ENCODE measurements around the gene MAN1A2.
"Not testable (repeated sequence)": the region's sequence is repeated elsewhere in the genome, so short reads cannot be mapped to it uniquely, and the experiment has no call there.

MAN1A2 gene

DNA sequence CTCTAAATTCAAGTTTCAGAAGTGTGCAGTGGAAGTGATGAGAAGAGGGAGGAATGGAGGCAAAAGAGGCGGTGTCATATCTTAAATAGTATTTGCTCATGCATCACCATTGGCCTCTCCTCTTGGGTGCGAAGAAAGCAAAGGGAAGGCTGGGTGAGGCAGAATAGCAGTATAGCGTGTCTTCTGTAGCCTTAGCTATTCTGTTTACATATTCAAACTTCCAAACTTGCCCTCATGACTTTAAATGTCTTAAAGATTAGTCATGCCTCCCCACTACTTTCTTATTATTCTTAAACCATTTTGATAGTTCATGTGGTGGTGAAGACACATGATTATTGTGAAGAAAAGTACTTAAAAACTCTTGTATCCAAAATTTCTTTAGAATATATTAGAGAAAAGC is 134.0 kb downstream of the MAN1A2 start:
- DNase-seq, result no peak

DNA sequence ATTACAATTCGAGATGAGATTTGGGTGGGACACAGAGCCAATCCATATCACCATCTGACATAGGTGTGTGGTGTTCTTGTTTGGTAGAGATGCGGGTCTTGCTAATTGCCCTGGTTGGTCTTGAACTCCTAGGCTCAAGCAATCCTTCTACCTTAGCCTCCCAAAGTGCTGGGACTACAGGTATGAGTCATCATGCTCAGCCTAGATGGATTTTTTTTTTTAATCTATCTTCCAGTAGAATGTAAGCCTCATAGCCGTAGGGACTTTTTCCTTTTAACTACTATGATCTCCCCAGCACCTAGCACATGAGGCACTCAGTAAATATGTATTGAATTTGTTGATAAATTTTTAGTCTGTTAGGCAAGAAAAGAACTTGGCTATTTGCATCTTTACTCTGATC is 144.0 kb downstream of the MAN1A2 start:
- DNase-seq, result no peak

DNA sequence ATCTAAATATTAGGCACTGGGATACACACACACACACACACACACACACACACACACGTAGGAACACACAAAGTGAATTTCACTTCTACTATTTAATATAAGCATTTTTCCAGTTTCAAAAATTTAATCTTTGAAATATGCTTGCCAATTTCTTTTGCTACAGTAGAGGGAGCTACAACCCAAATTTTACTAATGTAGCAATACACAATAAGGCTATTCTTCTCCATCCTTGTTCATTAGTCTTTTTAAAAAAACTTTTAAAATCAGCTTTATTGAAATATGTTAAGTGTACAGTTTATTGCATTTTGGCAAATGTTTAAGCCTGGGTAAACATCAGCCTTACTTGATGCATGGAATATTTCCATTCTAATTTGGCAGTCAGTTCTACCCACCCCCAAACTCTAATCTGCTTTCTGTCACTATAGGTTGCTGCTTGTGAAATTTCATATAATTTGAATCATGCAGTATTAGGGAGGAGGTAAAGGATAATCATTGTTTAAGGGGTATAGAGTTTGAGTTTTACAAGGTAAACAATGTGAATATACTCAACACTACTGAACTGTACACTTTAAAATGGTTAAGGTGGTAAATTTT is 145.6 kb downstream of the MAN1A2 start:
- DNase-seq, result no peak

DNA sequence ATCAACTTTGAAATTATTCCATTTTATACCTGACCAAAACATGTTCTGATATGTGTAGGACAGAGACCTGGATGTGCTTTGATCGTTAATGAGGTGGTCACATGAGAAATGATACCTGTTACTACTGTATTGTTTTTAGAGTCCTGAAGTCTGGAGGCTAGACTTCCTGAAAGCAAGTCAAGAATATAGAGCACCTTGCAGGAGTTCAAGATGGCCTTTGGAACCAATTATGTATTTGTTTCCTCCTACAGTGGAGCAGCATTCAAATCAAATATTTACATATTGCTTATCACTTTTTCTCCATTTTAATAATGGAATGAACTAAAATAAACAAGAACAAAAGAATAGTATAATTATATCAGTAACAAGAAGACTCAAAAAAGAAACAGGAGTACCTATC is 155.9 kb downstream of the MAN1A2 start:
- DNase-seq, result no peak

DNA sequence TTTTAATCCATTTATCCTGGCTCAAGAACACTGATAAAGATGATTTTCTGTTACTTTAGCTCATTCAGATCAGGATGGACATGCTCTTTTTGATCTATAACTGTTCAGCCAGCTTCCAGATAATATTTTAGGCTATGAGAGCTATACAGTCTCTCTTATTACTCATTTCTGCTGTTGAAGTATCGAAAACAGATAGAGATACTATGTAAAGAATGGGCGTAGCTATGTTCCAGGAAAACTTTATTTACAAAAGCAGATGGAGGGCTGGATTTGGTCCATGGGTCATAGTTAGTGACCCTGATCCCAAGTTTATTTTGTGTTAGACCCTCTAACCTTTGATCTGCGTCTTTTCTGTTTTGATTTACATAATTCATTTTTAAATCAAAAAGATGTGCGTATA is 159.8 kb downstream of the MAN1A2 start:
- DNase-seq, result no peak

DNA sequence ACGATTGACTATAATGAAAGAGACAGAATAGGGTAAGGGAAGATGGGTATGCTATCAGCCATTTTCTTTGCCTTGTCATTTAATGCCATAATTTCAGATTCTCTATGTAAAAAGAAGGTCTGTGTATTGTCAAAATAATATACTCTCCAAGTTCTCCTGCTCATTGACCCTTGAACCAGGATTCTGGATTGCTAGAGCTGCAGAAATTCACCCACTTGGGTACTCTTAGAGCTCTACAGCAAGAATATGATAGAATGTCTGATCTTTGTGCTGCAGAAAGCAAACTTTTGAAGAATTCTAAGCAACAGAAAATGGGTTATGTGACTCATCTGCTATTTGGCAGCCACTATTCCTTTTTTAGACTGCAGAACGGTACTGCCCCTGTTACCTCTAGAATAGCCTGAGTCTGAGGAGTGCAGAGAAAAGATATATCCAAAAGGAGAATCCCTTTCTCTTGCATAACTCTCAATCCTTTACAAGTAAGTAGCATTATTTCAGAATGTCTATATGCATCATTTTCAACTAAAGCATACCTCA is 160.4 kb downstream of the MAN1A2 start:
- no peak for DNase-seq

DNA sequence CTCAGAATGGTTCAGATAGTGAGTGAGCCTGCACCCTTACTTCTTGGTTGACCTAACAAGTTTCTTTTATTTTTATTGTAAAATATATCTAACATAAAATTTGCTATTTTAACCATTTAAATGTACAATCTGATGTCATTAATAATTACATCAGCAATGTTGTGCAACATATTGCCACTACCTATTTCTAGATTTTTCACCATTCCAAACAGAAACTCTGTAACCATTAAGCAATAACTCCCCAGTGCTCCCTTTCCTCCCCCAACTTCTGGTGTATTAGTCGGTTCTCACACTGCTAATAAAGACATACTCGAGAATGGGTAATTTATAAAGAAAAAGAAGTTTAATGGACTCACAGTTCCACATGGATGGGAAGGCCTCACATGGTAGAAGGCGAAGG is 162.4 kb downstream of the MAN1A2 start:
- DNase-seq, result no peak

DNA sequence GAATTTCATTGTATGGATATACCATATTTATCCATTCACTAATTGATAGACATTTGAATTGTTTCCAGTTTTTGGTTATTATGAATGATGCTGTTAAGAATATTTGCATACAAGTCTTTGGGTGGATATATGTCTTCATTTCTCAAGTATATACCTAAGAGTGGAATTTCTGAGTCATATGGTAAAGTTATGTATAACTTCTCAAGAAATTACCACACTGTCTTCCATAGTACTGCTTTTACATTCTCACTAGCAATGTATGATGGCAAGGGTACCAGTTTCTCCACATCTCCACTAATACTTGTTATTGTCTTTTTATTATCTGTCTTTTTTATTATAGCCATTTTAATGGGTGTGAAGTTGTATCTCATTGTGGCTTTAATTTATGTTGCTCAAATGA is 164.0 kb downstream of the MAN1A2 start:
- DNase-seq, result no peak

DNA sequence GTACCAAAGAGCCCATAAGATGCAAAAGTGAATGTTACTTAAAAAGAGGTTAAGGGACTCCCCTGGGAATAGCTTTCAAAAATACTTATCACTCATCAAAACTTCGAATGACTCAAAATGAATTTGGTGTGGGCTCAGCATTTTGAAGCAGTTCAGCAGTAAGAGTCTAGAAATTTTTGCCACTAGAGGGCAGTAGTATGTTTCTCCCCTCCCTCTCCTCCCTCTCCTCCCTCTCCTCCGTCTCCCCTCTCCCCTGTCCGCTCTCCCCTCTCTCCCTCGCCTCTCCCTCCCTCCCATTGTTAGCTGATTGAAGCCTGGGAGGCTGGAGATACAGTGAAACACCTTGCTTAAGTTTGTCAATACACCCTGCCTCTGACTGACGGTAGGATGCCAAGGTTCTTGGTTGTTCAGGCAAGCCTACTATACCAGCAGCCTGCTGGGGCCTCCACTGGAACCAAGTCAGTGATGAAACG is 167.8 kb downstream of the MAN1A2 start:
- DNase-seq, result peak; percentile 67

DNA sequence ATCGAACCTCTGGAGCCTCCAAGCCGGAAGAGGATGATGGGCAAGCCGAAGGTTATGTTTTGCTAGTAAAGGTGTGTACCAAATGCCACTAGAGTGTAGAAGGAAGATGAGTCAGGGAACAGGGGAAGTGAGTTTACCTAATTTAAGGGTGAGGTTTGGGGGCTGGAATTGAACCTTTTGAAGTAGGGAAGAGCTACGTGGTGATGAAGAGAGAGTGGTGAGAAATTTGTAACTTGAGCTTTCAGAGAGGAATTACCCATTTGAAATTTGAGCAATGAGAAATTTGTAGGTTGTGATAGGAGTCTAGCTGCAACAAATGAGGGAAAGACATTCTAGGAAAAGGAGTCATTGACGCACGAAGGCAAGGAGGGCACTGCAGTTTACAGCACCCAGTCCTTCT is 168.6 kb downstream of the MAN1A2 start:
- no peak for DNase-seq

DNA sequence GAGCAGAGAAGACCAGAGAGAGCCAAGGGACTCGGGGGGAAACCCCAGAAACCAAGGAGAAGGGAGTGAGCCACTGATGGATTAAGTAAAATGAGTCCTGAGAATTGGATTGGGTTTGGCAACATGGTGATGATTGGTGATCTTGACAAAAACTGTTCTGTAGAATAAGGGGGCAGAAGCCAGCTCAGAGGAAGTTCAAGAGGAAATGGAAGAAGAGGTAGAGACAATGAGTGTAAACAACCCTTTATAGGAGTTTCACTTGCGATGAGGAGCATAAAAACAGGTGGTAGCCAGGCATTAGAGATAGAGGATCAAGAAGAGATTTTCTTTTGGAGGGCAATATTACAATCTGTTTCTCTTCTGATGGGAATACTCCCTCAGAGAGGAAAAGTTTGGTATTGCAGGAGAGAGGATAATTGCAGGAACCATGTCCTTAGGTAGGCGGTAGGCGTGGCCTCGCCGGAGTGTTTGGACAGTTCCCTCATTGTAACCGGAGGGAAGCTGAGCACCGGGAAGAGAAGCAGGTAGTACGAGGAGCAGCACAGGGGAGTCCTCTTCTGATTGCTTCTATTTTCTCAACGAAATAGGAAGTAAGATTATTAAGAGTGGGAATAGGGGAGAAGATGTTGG is 170.2 kb downstream of the MAN1A2 start:
- DNase-seq, result no peak

DNA sequence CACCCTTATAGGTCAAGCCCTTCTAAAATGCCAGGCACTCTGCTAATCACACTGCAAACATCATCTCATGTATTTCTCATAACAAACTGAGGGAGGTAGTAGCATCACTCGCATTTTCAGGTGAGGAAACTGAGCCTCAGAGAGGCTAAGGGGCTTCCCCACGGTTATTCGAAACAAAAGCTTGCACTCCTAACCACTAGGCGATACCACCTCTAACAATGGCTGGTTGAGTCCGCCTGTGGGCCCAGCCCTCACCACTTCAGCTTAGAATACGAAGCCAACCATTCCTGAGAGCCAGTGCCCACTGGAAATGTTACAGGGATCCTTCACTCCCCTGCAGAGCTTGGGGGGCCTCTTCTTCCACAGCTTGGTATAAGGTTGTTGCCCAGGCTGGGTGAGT is 173.3 kb downstream of the MAN1A2 start:
- no peak for DNase-seq

DNA sequence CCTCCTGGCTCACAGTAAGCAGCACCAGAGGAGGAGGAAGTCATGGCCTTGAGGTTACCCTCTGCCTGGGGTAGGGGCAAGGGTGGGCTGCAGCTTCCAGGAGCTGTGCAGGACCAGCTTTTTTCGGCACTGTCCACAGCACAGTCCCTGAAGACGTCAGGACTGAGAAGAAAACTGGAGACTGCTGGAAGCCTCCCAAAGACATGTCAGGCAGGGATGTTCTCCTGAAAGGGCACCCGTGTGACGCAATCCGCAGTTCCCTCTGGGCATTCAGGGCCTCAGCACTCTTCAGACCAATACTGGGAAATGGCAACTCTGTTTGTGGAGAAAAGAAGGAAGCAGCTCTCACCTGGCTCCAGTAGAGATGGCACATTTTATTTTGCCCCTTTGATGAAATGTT is 173.8 kb downstream of the MAN1A2 start:
- DNase-seq, result no peak

DNA sequence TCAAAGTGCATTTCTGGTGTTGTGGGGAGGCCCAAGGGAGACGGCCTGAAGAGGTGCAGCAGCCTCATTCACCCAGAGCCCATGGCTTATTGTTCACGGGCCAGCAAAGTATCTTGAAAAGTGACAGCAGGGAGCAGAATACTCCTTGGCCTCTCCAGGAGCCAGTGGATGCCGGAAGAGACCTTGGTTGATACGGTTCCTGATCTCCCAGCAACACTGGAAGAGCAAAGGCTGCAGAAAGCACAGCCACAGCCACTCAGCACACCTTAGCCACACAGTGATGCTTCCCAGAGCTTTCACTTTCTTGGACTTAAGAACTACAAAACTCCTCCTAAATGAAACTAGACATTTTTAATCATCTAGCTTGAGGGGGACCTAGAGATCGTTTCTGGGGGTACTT is 174.3 kb downstream of the MAN1A2 start:
- no peak for DNase-seq

DNA sequence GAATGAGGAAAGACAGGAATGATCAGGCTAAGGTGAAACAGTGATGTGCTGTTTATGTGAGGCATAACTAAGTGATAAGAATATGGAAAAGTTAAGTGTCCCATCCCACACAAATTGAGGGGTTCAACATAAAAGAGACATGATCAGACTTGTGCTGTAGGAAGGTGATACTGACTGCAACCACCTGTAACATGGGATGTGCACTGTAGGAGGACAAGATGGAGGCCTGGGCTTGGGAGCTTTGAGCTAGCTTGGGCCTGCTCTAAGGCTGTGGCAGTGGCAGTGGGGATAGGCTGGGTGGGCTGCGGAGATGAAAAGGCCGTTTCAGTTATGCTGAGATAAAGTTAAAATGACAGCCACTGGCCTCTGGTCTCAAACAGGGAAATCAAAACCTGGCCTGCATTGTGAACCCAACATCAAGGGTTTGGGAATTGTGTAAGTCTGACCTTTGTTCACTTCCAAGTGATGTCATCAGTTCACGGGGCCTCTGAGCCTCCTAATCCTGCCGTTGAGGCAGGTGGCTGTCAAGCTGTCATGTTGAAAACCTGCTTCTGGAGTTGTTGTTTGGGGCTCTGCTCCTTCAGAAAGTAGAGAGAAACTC is 177.4 kb downstream of the MAN1A2 start:
- DNase-seq, result no peak

DNA sequence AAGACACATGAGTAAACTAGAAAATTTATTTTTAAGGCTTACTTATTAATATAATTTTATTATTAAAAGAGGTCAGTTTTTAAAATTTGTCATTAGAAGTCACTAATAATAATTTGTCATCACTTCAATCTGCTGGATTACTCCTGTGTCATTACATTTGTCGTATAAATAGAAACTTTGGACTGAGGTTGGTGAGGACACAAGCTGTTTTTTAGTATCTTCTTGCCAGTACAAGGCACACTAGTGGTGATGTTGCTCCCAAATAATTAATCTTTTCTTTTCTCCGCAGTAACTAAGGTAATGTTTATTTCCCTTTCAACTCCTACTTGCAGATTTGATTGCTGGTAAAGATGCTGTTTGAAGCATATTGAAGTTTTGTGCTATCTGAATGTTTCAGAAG is 179.2 kb downstream of the MAN1A2 start:
- DNase-seq, result no peak

DNA sequence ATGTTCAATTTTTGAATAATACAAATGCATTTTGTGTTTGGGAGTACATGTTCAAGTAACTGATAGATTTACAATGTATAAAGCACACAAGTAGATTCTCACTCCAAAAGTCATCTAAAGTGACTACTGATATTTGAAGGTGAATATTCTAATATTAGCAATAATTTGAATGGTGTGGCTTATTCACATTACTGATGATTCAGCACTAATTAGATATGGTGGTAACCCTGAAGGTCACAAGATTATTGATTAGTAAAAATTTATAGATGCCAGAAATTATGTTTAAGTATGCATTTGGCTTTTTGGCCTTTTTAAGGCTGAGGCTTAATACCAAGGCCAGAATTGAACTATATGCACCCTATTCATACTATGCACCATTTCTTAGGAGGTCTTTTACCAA is 186.2 kb downstream of the MAN1A2 start:
- no peak for DNase-seq

DNA sequence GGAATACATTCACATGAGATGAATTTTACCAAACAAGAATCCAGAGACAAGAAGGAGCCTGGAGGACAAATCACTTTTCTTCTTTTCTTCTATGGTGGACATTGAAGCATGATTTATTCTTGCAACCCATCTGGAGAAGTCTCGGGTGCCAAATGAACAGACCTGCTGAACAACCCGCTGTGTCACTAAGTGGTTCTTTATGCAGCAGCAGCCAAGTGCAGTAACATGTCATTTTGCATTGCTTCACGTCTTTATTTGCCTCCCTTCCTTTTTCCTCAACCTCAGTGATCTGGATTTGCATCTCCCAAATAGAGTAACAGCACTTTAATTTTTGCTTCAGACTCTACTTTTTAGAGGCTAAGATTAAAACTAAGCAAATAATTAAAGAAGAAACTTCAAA is 188.6 kb downstream of the MAN1A2 start:
- DNase-seq, result no peak

DNA sequence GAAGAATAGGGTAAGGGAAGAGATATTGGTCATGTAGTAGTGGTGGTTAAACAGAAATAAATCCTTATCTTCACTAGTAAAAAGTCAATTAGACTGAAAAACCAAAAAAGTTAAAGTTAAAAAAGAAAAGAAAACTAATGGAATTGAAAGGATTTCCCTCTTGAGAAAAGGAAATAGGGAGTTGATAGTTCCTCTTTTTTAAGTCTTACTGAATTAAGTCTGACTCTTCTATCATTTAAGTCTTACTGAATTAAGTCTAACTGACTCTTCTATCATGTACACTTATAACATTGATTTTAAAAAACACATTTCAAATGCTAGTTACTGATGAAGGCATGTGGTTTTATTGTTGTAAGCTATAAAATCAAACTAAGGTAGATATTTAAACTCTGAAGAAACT is 189.1 kb downstream of the MAN1A2 start:
- DNase-seq, result no peak

DNA sequence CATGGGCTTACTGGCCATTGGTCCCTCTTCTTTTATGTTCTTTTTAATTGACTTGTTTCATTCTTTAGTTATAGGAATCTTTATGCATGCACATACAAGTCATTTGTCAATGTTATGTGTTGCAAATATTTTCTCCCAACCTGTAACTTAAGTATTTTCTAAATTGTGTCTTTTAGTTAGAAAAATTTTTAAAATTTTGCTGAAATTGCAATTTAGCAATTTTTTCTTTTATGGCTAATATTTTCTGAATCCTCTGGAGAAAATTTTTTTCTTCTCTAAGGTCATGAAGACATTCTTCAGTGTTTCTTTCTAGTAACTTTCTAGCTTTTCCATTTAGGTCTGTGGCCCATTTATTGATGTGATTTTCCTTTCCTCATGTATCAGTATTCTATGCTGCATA is 189.7 kb downstream of the MAN1A2 start:
- no peak for DNase-seq

DNA sequence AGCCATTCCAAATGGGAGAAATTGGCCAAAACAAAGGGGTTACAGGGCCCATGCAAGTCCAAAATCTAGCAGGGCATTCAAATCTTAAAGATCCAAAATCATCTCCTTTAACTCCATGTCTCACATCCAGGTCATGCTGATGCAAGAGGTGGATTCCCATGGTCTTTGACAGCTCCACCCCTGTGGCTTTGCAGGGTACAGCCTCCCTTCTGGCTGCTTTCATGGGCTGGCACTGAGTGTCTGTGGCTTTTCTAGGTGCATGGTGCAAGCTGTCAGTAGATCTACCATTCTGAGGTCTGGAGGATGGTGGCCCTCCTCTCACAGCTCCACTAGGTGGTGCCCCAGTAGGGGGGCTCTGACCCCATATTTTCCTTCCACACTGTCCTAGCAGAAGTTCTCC is 191.2 kb downstream of the MAN1A2 start:
- DNase-seq, result not testable (repeated sequence)

DNA sequence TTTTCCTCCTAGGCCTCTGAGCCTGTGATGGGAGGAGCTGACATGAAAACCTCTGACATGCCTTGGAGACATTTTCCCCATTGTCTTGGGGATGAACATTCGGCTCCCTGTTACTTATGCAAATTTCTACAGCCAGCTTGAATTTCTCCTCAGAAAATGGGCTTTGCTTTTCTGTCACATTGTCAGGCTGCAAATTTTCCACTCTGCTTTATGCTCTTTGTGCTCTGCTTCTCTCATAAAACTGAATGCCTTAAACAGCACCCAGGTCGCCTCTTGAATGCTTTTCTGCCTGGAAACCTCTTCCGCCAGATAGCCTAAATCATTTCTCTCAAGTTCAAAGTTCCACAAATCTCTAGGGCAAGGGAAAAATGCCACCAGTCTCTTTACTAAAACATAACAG is 191.9 kb downstream of the MAN1A2 start:
- no peak for DNase-seq

DNA sequence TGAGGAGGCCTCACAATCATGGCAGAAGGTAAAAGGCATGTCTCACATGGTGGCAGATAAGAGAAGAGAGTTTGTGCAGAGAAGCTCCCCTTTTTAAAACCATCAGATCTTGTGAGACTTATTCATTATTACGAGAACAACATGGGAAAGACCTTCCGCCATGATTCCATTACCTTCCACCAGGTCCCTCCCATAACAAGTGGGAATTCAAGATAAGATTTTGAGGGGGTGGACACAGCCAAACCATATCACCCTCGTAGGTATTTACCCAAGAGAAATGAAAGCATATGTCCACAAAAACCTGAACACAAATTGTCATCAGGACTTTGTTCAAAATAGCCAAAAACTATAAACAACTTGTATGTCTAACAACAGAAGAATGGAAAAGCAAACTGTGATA is 192.7 kb downstream of the MAN1A2 start:
- no peak for DNase-seq

DNA sequence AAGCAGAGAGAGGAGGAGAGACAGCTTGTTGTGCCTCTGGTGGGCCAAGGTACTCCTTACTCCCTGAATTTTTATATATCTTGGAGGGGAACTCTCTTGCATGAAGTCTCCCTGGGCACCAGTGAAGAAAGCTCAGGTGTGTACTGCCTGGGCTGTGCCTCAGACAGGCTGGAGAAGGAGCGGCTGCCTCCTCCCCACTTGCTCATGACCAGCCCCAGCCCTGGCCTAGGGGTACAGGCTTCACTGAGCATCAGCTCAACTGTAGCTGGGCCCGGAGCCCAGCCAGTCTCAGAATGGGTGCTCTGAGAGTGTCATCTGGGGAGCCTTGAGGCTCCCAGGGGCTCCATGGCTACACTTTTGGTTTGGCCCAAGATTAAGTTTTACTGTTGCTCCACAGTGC is 193.8 kb downstream of the MAN1A2 start:
- DNase-seq, result no peak

DNA sequence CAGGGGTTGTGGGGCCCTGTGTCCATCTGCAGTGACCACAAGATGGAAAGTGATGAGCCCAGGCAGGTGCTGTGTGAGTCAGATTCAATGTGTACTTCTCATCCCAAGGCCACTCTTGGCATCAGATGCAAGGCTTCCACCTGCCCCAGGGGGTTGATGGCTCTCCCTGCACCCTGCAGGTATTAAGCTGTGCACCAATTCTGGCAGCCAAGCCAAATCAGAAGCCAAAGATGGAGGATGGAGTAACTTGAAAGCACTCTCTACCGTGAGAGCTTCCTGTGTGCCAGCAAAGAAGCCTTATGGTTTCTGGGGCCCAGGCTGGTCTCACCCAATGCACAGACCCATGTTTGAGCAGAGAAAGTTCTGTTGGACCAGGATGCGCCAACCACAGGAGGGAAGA is 194.3 kb downstream of the MAN1A2 start:
- DNase-seq, result no peak

Measured in activated effector memory CD4-positive, alpha-beta T cell treated with anti-CD3 and anti-CD28 coated beads, Interleukin-2, amount 50 U/mL, for 16 hours (primary cell).